Measurements from ENCODE around the gene ZDHHC14.

ZDHHC14 gene

GRCh38 chr6:157674061-157674460 lies 293.1 kb downstream of the ZDHHC14 start:
- Mint-ChIP-seq H3K9me3 (no peaks in the 10 kb centered on the region), H3K4me1 (no peaks in the 10 kb centered on the region)
- no peak for ATAC-seq (replicated peaks; ENCODE audit: extremely low read depth, poor library complexity, severe bottlenecking)

GRCh38 chr6:157675831-157676230 lies 294.8 kb downstream of the ZDHHC14 start:
- no peak for ATAC-seq (replicated peaks; ENCODE audit: extremely low read depth, poor library complexity, severe bottlenecking)
- Mint-ChIP-seq H3K27ac (ENCODE audit: low read depth) (no peak overlapping the region), H3K36me3 (ENCODE audit: insufficient read depth) (no peaks in the 10 kb centered on the region), H3K4me1 (no peaks in the 10 kb centered on the region), H3K9me3 (no peaks in the 10 kb centered on the region), H3K4me3 (no peak overlapping the region), H3K27me3 (no peaks in the 10 kb centered on the region)
- DNase-seq (ENCODE audit: low spot score in 2 of 2), result no peak

More at GRCh38 chr6:157674061-157674460, 293.1 kb downstream of the ZDHHC14 start:
- Mint-ChIP-seq H3K4me3 (no peak overlapping the region), H3K27ac (ENCODE audit: low read depth) (no peak overlapping the region), H3K36me3 (ENCODE audit: insufficient read depth) (peaks cover 2% of the 10 kb centered on the region), H3K27me3 (no peaks in the 10 kb centered on the region)
- no peak for DNase-seq (ENCODE audit: low spot score in 2 of 2)

- Mint-ChIP-seq H3K27ac (ENCODE audit: low read depth) (no peak overlapping the region), H3K27me3 (no peaks in the 10 kb centered on the region), H3K4me1 (no peaks in the 10 kb centered on the region), H3K4me3 (no peak overlapping the region), H3K36me3 (ENCODE audit: insufficient read depth) (no peaks in the 10 kb centered on the region), H3K9me3 (no peaks in the 10 kb centered on the region)
- ATAC-seq (replicated peaks; ENCODE audit: extremely low read depth, poor library complexity, severe bottlenecking) (no peak), DNase-seq (ENCODE audit: low spot score in 2 of 2) (no peak)
Measured at GRCh38 chr6:157676241-157676640, 295.3 kb downstream of the ZDHHC14 start.

- Mint-ChIP-seq H3K9me3 (no peaks in the 10 kb centered on the region), H3K27ac (ENCODE audit: low read depth) (no peak overlapping the region), H3K27me3 (no peaks in the 10 kb centered on the region), H3K4me3 (no peak overlapping the region), H3K36me3 (ENCODE audit: insufficient read depth) (no peaks in the 10 kb centered on the region), H3K4me1 (no peaks in the 10 kb centered on the region)
- DNase-seq (ENCODE audit: low spot score in 2 of 2) (no peak), ATAC-seq (replicated peaks; ENCODE audit: extremely low read depth, poor library complexity, severe bottlenecking) (no peak)
Measured at GRCh38 chr6:157677235-157677634, 296.2 kb downstream of the ZDHHC14 start.

- Mint-ChIP-seq H3K27ac (ENCODE audit: low read depth) (no peak overlapping the region), H3K9me3 (no peaks in the 10 kb centered on the region), H3K4me3 (no peak overlapping the region), H3K4me1 (no peaks in the 10 kb centered on the region), H3K36me3 (ENCODE audit: insufficient read depth) (no peaks in the 10 kb centered on the region), H3K27me3 (peaks cover 9% of the 10 kb centered on the region)
- no peak for ATAC-seq (replicated peaks; ENCODE audit: extremely low read depth, poor library complexity, severe bottlenecking)
- no peak for DNase-seq (ENCODE audit: low spot score in 2 of 2)
Measured at GRCh38 chr6:157679605-157680580, 298.9 kb downstream of the ZDHHC14 start.

GRCh38 chr6:157681041-157681650 lies 300.2 kb downstream of the ZDHHC14 start:
- H3K36me3 Mint-ChIP-seq (ENCODE audit: insufficient read depth), result no peaks in the 10 kb centered on the region
- no peak overlapping the region for H3K4me3 Mint-ChIP-seq

GRCh38 chr6:157682856-157683481 lies 302.0 kb downstream of the ZDHHC14 start:
- H3K27me3 Mint-ChIP-seq, result peaks cover 14% of the 10 kb centered on the region
- no peak for ATAC-seq (replicated peaks; ENCODE audit: extremely low read depth, poor library complexity, severe bottlenecking)
- no peaks in the 10 kb centered on the region for H3K36me3 Mint-ChIP-seq (ENCODE audit: insufficient read depth)
- no peaks in the 10 kb centered on the region for H3K4me1 Mint-ChIP-seq
- no peak for DNase-seq (ENCODE audit: low spot score in 2 of 2)
- no peak overlapping the region for H3K4me3 Mint-ChIP-seq
- no peaks in the 10 kb centered on the region for H3K9me3 Mint-ChIP-seq
- H3K27ac Mint-ChIP-seq (ENCODE audit: low read depth), result no peak overlapping the region

More at GRCh38 chr6:157681041-157681650, 300.2 kb downstream of the ZDHHC14 start:
- Mint-ChIP-seq H3K9me3 (no peaks in the 10 kb centered on the region), H3K27ac (ENCODE audit: low read depth) (no peak overlapping the region), H3K4me1 (no peaks in the 10 kb centered on the region), H3K27me3 (peaks cover 14% of the 10 kb centered on the region)
- ATAC-seq (replicated peaks; ENCODE audit: extremely low read depth, poor library complexity, severe bottlenecking), result no peak
- no peak for DNase-seq (ENCODE audit: low spot score in 2 of 2)

- no peak overlapping the region for H3K4me3 Mint-ChIP-seq
- H3K36me3 Mint-ChIP-seq (ENCODE audit: insufficient read depth), result no peaks in the 10 kb centered on the region
- no peaks in the 10 kb centered on the region for H3K4me1 Mint-ChIP-seq
- no peak for ATAC-seq (replicated peaks; ENCODE audit: extremely low read depth, poor library complexity, severe bottlenecking)
- DNase-seq (ENCODE audit: low spot score in 2 of 2), result no peak
- H3K27ac Mint-ChIP-seq (ENCODE audit: low read depth), result no peak overlapping the region
- no peaks in the 10 kb centered on the region for H3K9me3 Mint-ChIP-seq
- peaks cover 14% of the 10 kb centered on the region for H3K27me3 Mint-ChIP-seq
Measured at GRCh38 chr6:157683707-157684106, 302.7 kb downstream of the ZDHHC14 start.

- Mint-ChIP-seq H3K36me3 (ENCODE audit: insufficient read depth) (no peaks in the 10 kb centered on the region), H3K4me1 (no peaks in the 10 kb centered on the region), H3K27ac (ENCODE audit: low read depth) (no peak overlapping the region), H3K9me3 (no peaks in the 10 kb centered on the region), H3K4me3 (no peak overlapping the region), H3K27me3 (peaks cover 23% of the 10 kb centered on the region)
- DNase-seq (ENCODE audit: low spot score in 2 of 2), result no peak
- ATAC-seq (replicated peaks; ENCODE audit: extremely low read depth, poor library complexity, severe bottlenecking), result no peak
Measured at GRCh38 chr6:157684620-157685299, 303.8 kb downstream of the ZDHHC14 start.

GRCh38 chr6:157685596-157686280 lies 304.7 kb downstream of the ZDHHC14 start:
- Mint-ChIP-seq H3K27me3 (peaks cover 32% of the 10 kb centered on the region), H3K27ac (ENCODE audit: low read depth) (no peak overlapping the region), H3K4me1 (no peaks in the 10 kb centered on the region), H3K36me3 (ENCODE audit: insufficient read depth) (no peaks in the 10 kb centered on the region), H3K9me3 (no peaks in the 10 kb centered on the region), H3K4me3 (no peak overlapping the region)
- DNase-seq (ENCODE audit: low spot score in 2 of 2), result no peak
- ATAC-seq (replicated peaks; ENCODE audit: extremely low read depth, poor library complexity, severe bottlenecking), result no peak

GRCh38 chr6:157688275-157688959 lies 307.4 kb downstream of the ZDHHC14 start:
- Mint-ChIP-seq H3K27ac (ENCODE audit: low read depth) (no peak overlapping the region), H3K9me3 (no peaks in the 10 kb centered on the region), H3K27me3 (peaks cover 58% of the 10 kb centered on the region), H3K36me3 (ENCODE audit: insufficient read depth) (peaks cover 2% of the 10 kb centered on the region), H3K4me3 (no peak overlapping the region), H3K4me1 (no peaks in the 10 kb centered on the region)
- no peak for ATAC-seq (replicated peaks; ENCODE audit: extremely low read depth, poor library complexity, severe bottlenecking)
- DNase-seq (ENCODE audit: low spot score in 2 of 2), result no peak

All from central memory CD8-positive, alpha-beta T cell (primary cell).